Ovary (tissue), 3 donors: ENCODE measurements around the gene TECR.

Experiments
- CTCF ChIP-seq, 3 donors: fragments of 450-650 bp in 2 of 3; fragments of 200-600 bp in 1 of 3; IDR thresholded peaks; one replicate each; pipeline versions ENCODE4 v1.5.1 to v1.8.0; 2016 to 2022; ENCODE audit warnings: antibody characterized with exemption in 3 of 3, mild to moderate bottlenecking in 1 of 3
- POLR2A ChIP-seq: fragments of 450-650 bp; IDR thresholded peaks from one replicate; pipeline ENCODE4 v1.6.1; 2017; ENCODE audit warnings: antibody characterized with exemption, mild to moderate bottlenecking, moderate library complexity
- donor health status: DM: no; HTN: no; CAD: no.

- no peak for TF ChIP-seq CTCF (IDR thresholded peaks at IDR 0.05)
- TF ChIP-seq POLR2A: no peak
These were observed 26.1 kb upstream of the TECR start for GRCh38 chr19:14503285-14503684.
